Measurements from ENCODE around the gene IL12RB1. TPM values are rescaled to one million over a fixed set of nuclear protein-coding genes. Genes with fewer than 3 reads are reported as not detected.

Gene IL12RB1
- total RNA-seq, 1 donor from 2014 or later, result 6.2 TPM

DNA sequence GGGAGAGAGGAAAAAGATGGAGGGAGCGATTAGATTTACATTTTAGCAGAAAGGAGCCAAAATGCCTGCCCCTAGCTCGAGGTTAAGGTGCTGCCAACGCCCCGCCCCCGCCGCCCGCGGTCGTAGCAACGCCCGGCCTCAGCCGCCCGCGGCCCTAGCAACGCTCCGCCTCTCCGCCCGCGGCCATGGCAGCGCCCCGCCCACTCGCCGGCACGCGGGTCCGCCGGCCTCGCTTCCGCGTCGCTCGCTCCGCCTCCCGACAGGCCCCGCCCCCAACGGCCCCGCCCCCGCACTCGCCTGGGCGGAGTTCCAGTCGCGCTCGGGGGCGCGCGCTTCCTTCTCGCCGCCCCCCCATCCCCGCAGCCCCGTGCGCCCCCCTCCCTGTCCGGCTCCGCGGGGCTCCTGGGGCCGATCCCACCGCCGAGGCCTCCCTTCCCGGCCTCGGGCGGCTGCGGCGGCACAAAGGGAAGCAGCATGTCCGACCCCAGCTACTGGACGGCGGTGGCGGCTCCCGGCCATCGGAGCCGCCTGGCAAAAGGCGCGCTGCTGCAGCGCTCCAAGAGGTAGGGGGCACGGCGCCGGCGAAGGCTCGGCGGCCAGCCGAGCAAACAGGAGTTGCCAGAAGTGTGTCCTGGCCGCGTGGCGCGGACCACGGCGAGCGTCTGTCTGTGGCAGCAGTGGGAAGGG is 31.1 kb upstream of the IL12RB1 start:
- intact Hi-C loops (cut with DNase I), result loop anchor here (10.0 kb wide), 1 partner anchor 47 kb away; no protein-coding TSS in a partner anchor
- peak overlapping the region; percentile 74 for H3K4me3 ChIP-seq
- TF ChIP-seq, protein P1, sequence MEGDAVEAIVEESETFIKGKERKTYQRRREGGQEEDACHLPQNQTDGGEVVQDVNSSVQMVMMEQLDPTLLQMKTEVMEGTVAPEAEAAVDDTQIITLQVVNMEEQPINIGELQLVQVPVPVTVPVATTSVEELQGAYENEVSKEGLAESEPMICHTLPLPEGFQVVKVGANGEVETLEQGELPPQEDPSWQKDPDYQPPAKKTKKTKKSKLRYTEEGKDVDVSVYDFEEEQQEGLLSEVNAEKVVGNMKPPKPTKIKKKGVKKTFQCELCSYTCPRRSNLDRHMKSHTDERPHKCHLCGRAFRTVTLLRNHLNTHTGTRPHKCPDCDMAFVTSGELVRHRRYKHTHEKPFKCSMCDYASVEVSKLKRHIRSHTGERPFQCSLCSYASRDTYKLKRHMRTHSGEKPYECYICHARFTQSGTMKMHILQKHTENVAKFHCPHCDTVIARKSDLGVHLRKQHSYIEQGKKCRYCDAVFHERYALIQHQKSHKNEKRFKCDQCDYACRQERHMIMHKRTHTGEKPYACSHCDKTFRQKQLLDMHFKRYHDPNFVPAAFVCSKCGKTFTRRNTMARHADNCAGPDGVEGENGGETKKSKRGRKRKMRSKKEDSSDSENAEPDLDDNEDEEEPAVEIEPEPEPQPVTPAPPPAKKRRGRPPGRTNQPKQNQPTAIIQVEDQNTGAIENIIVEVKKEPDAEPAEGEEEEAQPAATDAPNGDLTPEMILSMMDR (IDR thresholded peaks at IDR 0.05), result no peak
- H3K27me3 ChIP-seq, result no peaks in the 10 kb centered on the region
- H3K27ac ChIP-seq, result peak overlapping the region; percentile 47
- peaks cover 12% of the 10 kb centered on the region for H3K36me3 ChIP-seq
- DNase-seq (peak; percentile 97), ATAC-seq (peak; percentile 97)
- no peaks in the 10 kb centered on the region for H3K9me3 ChIP-seq
- peaks cover 19% of the 10 kb centered on the region for H3K4me1 ChIP-seq

DNA sequence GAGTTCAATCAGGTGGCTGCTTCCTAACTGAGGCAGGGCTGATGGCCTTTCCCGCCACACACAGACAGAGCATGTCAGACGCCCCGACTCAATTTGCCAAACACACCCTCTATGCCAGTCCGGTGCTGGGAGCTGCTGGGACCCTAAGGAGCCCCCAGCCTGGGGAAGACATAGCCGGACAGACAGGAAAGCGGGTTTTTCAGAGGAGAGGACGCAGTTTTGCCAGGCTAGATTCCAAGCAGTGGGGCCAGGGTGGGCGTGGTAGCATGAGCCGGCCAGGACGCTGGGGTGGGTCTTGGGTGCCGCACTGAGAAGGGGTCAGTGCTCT is 30.6 kb upstream of the IL12RB1 start:
- H3K9me3 ChIP-seq, result no peaks in the 10 kb centered on the region
- peak overlapping the region; percentile 47 for H3K27ac ChIP-seq
- no peaks in the 10 kb centered on the region for H3K27me3 ChIP-seq
- H3K4me1 ChIP-seq, result peaks cover 19% of the 10 kb centered on the region
- DNase-seq (no peak), ATAC-seq (no peak)
- H3K4me3 ChIP-seq, result peak overlapping the region; percentile 74
- intact Hi-C loops (cut with DNase I), result loop anchor here (10.0 kb wide), 1 partner anchor 47 kb away; no protein-coding TSS in a partner anchor
- TF ChIP-seq, protein P1 (IDR thresholded peaks at IDR 0.05), result no peak
- peaks cover 7% of the 10 kb centered on the region for H3K36me3 ChIP-seq

DNA sequence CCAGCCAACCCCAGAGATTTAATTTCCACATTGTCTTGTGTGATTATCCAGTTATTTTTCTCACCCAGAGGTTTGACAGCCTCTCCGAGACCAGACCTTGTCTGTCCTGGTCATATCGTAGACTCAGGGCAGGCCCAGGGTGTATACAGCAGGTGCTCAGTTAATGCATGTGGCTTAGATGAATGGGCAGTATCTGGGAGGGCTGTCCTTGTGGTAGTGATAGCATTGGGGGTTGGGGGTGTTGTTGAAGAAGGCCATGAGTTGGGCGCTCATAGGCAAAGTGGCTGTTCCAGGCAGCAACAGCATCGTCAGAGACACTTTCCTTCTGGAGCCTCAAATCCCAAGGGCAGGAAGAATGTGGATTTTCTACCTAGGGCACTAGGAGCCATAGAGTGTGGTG is 27.7 kb upstream of the IL12RB1 start:
- ATAC-seq (no peak), DNase-seq (no peak)
- TF ChIP-seq, protein P1 (IDR thresholded peaks at IDR 0.05), result no peak
- no peaks in the 10 kb centered on the region for H3K36me3 ChIP-seq
- H3K27ac ChIP-seq, result no peak overlapping the region
- no peak overlapping the region for H3K4me3 ChIP-seq
- H3K9me3 ChIP-seq, result no peaks in the 10 kb centered on the region
- no peaks in the 10 kb centered on the region for H3K27me3 ChIP-seq
- intact Hi-C loops (cut with DNase I), result loop anchor here (10.0 kb wide), 1 partner anchor 50 kb away; no protein-coding TSS in a partner anchor
- peaks cover 32% of the 10 kb centered on the region for H3K4me1 ChIP-seq

DNA sequence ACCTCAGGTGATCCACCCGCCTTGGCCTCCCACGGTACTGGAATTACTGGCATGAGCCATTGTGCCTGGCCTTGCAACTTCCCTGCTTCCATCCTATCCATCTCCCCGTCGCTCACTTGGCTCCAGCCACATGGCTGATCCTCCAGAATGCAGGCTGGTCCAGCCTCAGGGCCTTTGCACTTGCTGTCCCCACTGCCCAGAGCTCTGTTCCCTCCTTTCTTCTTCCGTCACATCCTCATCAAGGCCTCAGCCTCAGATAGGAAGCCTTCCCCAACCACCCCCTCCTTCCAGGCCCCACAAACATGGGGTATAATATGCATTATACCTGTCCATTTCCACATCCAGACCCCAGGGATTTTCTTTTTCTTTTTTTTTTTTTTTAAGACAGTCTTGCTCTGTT is 27.1 kb upstream of the IL12RB1 start:
- H3K27me3 ChIP-seq, result no peaks in the 10 kb centered on the region
- H3K4me1 ChIP-seq, result peaks cover 30% of the 10 kb centered on the region
- H3K9me3 ChIP-seq, result no peaks in the 10 kb centered on the region
- TF ChIP-seq, protein P1 (IDR thresholded peaks at IDR 0.05), result no peak
- no peak overlapping the region for H3K27ac ChIP-seq
- intact Hi-C loops (cut with DNase I), result loop anchor here (10.0 kb wide), 1 partner anchor 51 kb away; no protein-coding TSS in a partner anchor
- ATAC-seq (no peak), DNase-seq (no peak)
- H3K36me3 ChIP-seq, result no peaks in the 10 kb centered on the region
- H3K4me3 ChIP-seq, result no peak overlapping the region

DNA sequence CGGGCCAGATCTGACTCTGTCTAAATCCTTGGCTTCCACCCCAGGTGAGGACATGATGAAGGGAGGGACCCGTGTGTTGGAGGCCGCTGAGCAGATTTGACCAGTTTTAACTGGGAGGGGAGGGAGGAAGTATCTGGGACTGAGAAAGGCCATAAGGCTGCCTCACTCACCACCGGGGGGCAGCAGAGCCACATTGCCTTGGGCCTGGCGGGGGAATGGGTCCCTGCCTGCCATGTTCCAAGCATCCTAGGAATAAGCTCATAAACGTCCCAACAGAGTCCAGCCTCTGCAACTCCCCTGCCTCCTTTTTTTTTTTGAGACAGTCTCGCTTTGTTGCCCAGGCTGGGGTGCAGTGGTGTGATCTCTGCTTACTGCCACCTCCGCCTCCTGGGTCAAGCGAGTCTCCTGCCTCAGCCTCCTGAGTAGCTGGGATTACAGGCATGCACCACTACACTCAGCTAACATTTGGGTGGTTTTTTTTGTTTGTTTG is 26.3 kb upstream of the IL12RB1 start:
- peak; percentile 72 for ATAC-seq
- intact Hi-C loops (cut with DNase I), result loop anchor here (10.0 kb wide), 1 partner anchor 52 kb away; no protein-coding TSS in a partner anchor

More for the DNA sequence above, 26.3 kb upstream of the IL12RB1 start:
- no peak overlapping the region for H3K27ac ChIP-seq
- TF ChIP-seq, protein P1 (IDR thresholded peaks at IDR 0.05), result peak; percentile 90
- H3K36me3 ChIP-seq, result no peaks in the 10 kb centered on the region
- peaks cover 23% of the 10 kb centered on the region for H3K4me1 ChIP-seq
- no peaks in the 10 kb centered on the region for H3K9me3 ChIP-seq
- DNase-seq, result peak; percentile 93
- no peak overlapping the region for H3K4me3 ChIP-seq
- H3K27me3 ChIP-seq, result no peaks in the 10 kb centered on the region

Data from upper lobe of right lung (tissue), 1 donor.